ENCODE measurements around the gene CDH6.

CDH6 gene

DNA sequence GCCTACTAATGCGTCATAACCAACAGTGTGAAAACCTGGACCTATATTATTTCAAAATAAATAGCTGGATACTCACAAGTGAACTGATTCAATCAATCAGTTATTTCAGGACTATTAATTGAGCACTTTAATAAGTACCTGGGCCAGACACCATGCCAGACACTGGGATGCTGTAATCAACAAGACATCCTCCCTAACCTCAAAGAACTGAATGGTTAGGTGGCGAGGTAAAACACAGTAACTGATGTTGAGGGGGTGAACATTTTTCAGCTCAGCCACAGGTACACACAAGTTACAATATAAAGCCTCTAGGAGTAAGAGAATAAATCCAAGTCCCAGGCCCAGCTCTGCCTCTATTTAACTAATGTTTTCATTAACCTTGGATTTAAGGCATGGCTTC lies 24.0 kb downstream of the CDH6 start:
- Mint-ChIP-seq H3K4me3 (no peak overlapping the region), H3K36me3 (ENCODE audit: low read depth) (no peaks in the 10 kb centered on the region)
- DNase-seq: no peak

DNA sequence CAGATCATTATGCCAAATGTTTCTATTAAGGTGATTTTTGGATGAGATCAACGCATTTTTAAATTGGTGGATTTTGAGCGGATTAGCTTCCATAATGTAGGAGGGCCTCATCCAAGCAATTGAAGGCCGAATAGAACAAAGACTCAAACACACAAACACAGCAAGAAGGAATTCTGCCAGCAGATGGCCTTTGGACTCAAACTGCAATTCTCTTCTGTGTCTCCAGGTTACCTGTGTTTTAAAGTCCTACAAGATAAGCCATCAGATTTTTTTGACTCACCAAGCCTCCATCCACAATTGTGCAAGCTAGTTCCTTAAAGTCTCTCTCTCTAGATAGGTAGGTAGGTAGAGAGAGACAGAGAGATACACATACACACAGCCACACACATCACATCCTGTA lies 25.5 kb downstream of the CDH6 start:
- Mint-ChIP-seq H3K4me3 (no peak overlapping the region), H3K27ac (no peak overlapping the region), H3K9me3 (no peaks in the 10 kb centered on the region), H3K4me1 (ENCODE audit: low read depth) (no peaks in the 10 kb centered on the region), H3K36me3 (ENCODE audit: low read depth) (no peaks in the 10 kb centered on the region), H3K27me3 (no peaks in the 10 kb centered on the region)
- DNase-seq: no peak

More for the DNA sequence above, 24.0 kb downstream of the CDH6 start:
- H3K4me1 Mint-ChIP-seq (ENCODE audit: low read depth): no peaks in the 10 kb centered on the region
- H3K27ac Mint-ChIP-seq: no peak overlapping the region
- H3K9me3 Mint-ChIP-seq: no peaks in the 10 kb centered on the region
- H3K27me3 Mint-ChIP-seq: no peaks in the 10 kb centered on the region

DNA sequence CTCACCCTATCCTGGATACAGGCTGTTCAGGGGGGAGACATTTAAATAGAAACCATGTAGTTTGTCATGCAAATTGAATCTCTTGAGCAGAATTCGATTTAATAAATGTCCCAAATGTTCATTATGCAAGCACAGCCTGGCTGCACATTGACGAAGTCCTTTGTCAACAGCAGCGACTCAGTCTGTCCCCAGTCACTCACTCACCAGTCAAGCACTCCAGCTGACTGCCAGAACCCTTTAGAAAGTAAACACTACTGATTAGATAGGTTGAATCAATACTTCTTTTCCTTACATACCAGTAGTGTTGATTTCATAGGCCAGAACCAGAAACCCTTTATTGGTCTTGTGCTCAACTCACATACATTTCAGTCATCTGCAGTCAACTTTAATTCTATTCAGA lies 27.5 kb downstream of the CDH6 start:
- Mint-ChIP-seq H3K4me3 (no peak overlapping the region), H3K27ac (no peak overlapping the region), H3K36me3 (ENCODE audit: low read depth) (no peaks in the 10 kb centered on the region), H3K4me1 (ENCODE audit: low read depth) (no peaks in the 10 kb centered on the region), H3K27me3 (peaks cover 3% of the 10 kb centered on the region), H3K9me3 (no peaks in the 10 kb centered on the region)
- no peak for DNase-seq

DNA sequence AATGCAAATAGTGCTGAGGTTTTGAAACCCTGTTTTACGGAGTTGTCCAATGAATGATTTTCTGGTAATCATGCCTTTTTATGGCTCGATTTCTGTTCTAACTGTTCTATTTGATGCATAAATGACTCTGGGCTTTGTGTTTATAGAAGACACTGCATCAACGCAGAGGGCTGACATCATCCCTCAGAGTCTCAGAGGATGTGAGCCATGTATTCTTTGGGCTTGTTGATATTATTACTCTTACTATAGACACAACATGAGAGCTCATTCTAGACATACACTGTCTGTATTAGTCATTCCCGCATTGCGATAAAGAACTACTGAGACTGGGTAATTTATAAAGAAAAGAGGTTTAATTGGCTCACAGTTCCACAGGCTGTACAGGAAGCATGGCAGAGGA lies 31.6 kb downstream of the CDH6 start:
- no peak overlapping the region for H3K27ac Mint-ChIP-seq
- no peak overlapping the region for H3K4me3 Mint-ChIP-seq
- no peaks in the 10 kb centered on the region for H3K4me1 Mint-ChIP-seq (ENCODE audit: low read depth)
- DNase-seq: no peak
- peaks cover 2% of the 10 kb centered on the region for H3K9me3 Mint-ChIP-seq
- H3K27me3 Mint-ChIP-seq: peaks cover 3% of the 10 kb centered on the region
- no peaks in the 10 kb centered on the region for H3K36me3 Mint-ChIP-seq (ENCODE audit: low read depth)

DNA sequence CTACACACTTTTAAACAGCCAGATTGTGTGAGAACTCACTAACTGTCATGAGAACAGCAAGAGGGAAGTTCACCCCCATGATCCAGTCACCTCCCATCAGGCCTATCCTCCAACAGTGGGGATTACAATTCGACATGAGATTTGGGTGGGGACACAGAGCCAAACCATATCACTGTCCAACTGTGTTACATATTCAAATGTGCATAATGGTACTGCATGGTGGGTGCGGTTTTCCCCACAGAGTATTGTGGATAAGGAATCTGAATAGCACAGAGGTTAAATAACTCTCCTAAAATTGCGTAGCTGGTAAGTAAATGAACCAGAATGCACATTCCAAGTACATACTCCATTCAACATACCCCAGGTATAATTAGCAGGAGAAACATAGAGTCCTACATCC lies 32.1 kb downstream of the CDH6 start:
- no peak for DNase-seq
- H3K27ac Mint-ChIP-seq: no peak overlapping the region
- H3K4me3 Mint-ChIP-seq: no peak overlapping the region
- H3K36me3 Mint-ChIP-seq (ENCODE audit: low read depth): no peaks in the 10 kb centered on the region
- H3K9me3 Mint-ChIP-seq: peaks cover 2% of the 10 kb centered on the region
- H3K27me3 Mint-ChIP-seq: peaks cover 3% of the 10 kb centered on the region
- no peaks in the 10 kb centered on the region for H3K4me1 Mint-ChIP-seq (ENCODE audit: low read depth)

DNA sequence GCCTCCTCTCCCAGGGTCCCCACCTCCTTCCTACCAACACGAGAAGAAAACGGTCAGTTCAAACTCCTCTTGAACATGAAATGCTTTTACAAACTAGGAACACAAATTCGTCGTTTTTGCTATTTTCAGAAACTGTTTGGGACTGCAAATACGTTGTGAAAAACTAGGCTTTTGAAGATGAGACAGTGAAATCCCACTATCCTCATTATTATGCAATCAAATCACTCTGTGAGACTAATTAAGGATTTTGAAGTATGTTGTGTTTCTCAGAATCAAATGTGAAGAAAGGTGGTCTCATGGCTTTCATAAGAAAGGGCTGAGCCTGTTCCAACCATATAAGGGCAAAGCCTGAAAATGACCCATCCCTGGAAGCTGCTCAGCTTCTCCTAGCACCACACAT lies 33.2 kb downstream of the CDH6 start:
- no peak overlapping the region for H3K27ac Mint-ChIP-seq
- DNase-seq: no peak
- no peaks in the 10 kb centered on the region for H3K4me1 Mint-ChIP-seq (ENCODE audit: low read depth)
- no peaks in the 10 kb centered on the region for H3K36me3 Mint-ChIP-seq (ENCODE audit: low read depth)
- no peak overlapping the region for H3K4me3 Mint-ChIP-seq
- H3K9me3 Mint-ChIP-seq: peaks cover 2% of the 10 kb centered on the region
- H3K27me3 Mint-ChIP-seq: peaks cover 3% of the 10 kb centered on the region

DNA sequence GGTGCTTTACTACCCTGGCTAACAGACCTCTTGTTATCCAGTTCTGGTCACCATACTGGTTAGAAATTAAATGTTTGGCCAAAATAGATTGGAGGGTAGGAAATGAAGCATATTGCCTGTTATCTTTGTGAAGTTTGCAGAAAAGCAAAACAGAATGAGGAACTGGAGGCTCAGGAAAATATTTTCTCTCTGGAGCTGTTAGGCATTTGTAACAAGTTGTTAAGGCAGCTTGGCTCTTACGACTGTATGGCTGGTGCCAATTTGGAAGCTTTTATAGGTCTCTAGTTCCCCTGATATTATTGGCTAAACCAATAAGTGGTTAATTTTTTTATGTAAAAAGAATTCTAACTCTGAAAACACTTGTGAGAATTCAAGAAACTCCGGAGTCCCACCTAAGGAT lies 35.8 kb downstream of the CDH6 start:
- Mint-ChIP-seq H3K27me3 (peaks cover 3% of the 10 kb centered on the region), H3K36me3 (ENCODE audit: low read depth) (no peaks in the 10 kb centered on the region), H3K27ac (no peak overlapping the region), H3K4me1 (ENCODE audit: low read depth) (no peaks in the 10 kb centered on the region), H3K4me3 (no peak overlapping the region), H3K9me3 (peaks cover 2% of the 10 kb centered on the region)
- no peak for DNase-seq

DNA sequence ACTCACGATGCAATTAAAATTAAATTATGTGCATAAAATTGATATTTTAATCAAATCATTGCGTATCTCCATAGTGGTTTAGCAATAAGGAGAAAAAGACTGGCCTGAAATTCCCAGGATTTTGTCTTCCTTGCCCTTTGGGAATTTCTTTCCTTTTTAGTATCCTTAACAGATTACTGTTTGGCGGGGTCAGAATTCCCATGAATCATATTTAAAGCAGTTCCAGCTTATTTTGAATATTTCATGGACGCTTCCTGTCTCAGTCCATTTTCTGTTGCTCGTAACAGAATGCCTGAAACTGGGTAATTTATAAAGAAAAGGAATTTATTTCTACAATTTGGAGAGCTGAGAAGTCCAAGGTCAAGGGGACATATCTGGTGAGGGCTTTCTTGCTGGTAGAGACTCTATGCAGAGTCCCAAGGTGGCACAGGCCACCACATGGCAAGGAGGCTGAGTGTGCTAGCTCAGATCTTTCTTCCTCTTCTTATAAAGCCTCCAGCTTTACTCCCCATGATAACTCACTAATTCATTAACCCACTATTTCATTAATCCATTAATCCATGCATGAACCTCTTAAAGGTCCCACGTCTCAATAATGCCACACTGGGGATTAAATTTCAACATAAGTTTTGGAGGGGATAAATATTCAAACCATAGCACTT lies 37.8 kb downstream of the CDH6 start:
- H3K4me1 Mint-ChIP-seq (ENCODE audit: low read depth): no peaks in the 10 kb centered on the region
- no peak overlapping the region for H3K27ac Mint-ChIP-seq
- H3K27me3 Mint-ChIP-seq: no peaks in the 10 kb centered on the region
- peaks cover 2% of the 10 kb centered on the region for H3K9me3 Mint-ChIP-seq
- H3K36me3 Mint-ChIP-seq (ENCODE audit: low read depth): no peaks in the 10 kb centered on the region
- no peak for DNase-seq
- H3K4me3 Mint-ChIP-seq: no peak overlapping the region

DNA sequence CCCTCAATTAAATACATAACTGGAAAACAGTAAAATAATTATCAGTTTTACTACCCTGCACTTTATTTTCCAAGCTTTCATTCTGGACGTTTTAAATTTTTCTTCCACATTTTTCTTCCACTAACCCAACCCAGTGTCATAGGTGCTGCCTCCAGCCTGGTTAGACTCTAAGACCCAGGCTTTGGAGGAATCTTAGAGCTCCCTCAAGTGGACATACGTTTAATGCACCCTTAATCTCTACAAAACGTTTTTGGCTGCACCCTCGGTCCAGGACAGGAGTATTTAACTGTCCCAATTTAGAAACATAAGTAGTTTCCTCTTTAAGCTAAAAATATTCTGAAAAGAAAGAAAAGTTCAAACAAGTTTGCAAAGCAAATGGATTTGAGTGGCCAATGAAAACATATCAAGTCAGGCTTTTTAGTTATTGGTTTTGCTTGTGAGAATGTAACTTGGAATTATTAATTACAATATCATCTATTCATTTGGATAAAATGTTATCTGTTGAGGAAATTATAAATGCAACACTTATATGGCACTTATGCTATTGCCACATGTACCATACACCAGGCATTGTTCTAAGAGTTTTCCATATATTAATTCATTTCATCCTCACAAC lies 38.9 kb downstream of the CDH6 start:
- Mint-ChIP-seq H3K9me3 (peaks cover 2% of the 10 kb centered on the region), H3K36me3 (ENCODE audit: low read depth) (no peaks in the 10 kb centered on the region), H3K4me1 (ENCODE audit: low read depth) (no peaks in the 10 kb centered on the region), H3K4me3 (no peak overlapping the region), H3K27me3 (no peaks in the 10 kb centered on the region), H3K27ac (no peak overlapping the region)
- DNase-seq: no peak

DNA sequence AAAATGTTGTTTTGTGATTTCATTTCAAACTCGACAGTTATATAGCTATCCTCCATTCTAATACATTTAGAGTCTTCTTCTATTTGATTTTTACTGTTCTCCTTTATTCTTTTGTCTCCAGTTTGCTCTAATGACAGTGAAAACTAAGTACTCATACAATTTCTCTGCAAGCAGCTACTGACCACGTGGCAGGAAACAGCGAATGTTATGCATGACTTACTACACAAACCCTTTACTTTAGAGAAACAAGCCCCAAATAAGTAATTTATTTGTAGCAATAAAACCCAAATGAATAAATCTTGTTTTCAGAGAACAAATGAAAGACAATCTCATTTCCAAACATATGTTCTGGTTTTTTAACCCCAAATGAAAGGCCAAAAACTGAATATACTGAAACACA lies 41.9 kb downstream of the CDH6 start:
- H3K36me3 Mint-ChIP-seq (ENCODE audit: low read depth): no peaks in the 10 kb centered on the region
- no peak for DNase-seq

DNA sequence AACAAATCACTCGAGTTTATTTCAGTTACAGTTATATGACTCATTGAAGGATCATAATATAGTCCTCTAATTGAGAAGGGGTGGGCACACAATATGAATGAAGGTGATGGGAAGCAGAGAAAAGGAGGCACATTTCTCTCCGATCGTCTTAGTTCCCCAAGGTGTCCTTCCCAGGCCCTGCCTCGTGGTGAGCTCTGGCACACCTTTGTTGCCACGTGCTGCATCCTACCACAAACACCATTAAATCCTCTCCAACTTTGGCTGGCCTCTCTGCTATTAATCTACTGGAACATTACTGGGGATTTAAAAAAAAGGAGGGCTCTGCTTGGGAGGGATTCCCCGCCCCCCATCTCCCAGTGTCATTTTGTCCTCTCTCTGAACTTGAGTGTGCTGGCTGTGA lies 42.9 kb downstream of the CDH6 start:
- Mint-ChIP-seq H3K27me3 (no peaks in the 10 kb centered on the region), H3K4me3 (no peak overlapping the region), H3K27ac (no peak overlapping the region), H3K4me1 (ENCODE audit: low read depth) (no peaks in the 10 kb centered on the region), H3K36me3 (ENCODE audit: low read depth) (no peaks in the 10 kb centered on the region), H3K9me3 (no peaks in the 10 kb centered on the region)
- DNase-seq: no peak

More for the DNA sequence above, 41.9 kb downstream of the CDH6 start:
- Mint-ChIP-seq H3K27me3 (no peaks in the 10 kb centered on the region), H3K4me3 (no peak overlapping the region), H3K27ac (no peak overlapping the region), H3K9me3 (no peaks in the 10 kb centered on the region), H3K4me1 (ENCODE audit: low read depth) (no peaks in the 10 kb centered on the region)

DNA sequence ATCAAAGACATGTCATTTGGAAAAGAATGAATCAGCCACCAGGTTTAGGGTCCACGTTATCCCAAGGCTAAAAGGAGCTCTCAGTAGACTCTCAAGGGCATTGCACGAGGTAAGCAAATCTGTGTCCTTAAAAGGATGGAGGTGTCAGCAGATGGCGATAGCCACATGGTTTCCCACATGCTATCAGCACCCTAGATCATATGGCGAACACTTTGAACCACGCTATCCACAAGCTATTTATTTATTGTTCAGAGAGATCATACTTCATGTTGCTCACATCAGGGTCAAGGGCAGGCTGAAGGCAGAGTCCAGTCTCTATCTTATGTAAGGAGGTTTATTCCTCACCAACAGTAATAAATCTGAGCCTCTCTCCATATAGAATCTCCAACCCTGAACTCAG lies 43.7 kb downstream of the CDH6 start:
- no peaks in the 10 kb centered on the region for H3K36me3 Mint-ChIP-seq (ENCODE audit: low read depth)
- no peak overlapping the region for H3K27ac Mint-ChIP-seq
- no peak for DNase-seq
- H3K27me3 Mint-ChIP-seq: no peaks in the 10 kb centered on the region
- no peaks in the 10 kb centered on the region for H3K4me1 Mint-ChIP-seq (ENCODE audit: low read depth)
- no peak overlapping the region for H3K4me3 Mint-ChIP-seq
- no peaks in the 10 kb centered on the region for H3K9me3 Mint-ChIP-seq

DNA sequence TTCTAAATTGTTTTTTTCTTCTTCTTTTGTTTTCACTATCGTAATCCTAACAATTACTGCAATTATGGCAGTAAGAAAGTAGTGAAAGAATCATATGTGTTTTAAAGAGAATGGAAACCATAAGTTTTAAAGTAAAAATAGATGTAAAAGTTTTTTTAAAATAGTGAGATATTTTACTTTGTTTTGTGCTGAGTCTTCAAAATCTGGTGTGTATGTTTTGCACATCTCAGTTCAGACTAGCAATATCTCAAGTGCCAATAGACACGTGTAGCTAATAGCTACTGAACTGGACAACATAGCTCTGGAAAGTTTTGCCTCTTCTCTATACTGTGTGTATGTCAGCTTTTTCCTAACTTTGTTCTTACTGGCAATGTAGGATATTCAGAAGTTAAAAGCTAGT lies 45.0 kb downstream of the CDH6 start:
- Mint-ChIP-seq H3K36me3 (ENCODE audit: low read depth) (no peaks in the 10 kb centered on the region), H3K27ac (no peak overlapping the region), H3K4me1 (ENCODE audit: low read depth) (no peaks in the 10 kb centered on the region), H3K4me3 (no peak overlapping the region), H3K9me3 (no peaks in the 10 kb centered on the region), H3K27me3 (no peaks in the 10 kb centered on the region)
- no peak for DNase-seq

DNA sequence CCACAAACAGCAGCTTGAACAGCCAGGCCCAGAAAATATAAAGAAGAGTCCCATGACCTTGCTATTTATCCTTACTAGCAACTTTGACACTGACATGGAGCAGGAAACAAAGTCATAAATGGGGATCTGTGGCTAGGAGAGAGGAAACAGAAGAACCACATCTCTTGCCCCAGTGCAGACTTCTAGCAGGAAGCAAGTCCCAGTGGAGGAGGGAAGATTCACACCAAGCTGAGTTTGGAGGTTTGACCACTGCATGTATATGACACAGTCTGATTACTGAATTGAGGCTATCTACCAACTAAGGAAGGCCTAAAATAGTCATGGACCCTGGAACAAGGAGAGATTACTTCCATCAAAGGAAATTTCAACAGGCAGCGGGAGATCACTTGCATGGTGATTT lies 51.4 kb downstream of the CDH6 start:
- Mint-ChIP-seq H3K4me1 (ENCODE audit: low read depth) (no peaks in the 10 kb centered on the region), H3K27me3 (no peaks in the 10 kb centered on the region), H3K27ac (no peak overlapping the region), H3K9me3 (no peaks in the 10 kb centered on the region), H3K4me3 (no peak overlapping the region), H3K36me3 (ENCODE audit: low read depth) (no peaks in the 10 kb centered on the region)
- DNase-seq: no peak

DNA sequence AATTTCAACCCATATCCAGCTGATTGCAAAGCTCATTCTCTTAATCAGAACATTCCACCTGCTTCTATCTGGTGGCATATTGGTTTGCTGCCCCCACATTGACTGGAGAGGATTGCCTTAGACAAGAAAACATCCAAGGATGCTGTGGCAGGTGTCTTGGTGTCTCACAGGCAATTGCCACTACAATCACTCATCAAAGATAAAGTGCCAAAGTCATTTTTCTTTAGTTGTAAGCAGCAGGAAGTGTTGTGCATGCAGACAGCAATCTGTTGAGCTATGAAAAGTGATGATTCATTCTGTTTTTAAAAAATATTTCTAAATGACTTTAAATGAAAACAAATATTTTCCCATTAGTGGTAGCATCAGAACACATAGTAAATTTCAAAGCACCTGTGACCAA lies 53.9 kb downstream of the CDH6 start:
- H3K27ac Mint-ChIP-seq: no peak overlapping the region
- no peaks in the 10 kb centered on the region for H3K4me1 Mint-ChIP-seq (ENCODE audit: low read depth)
- DNase-seq: no peak
- no peaks in the 10 kb centered on the region for H3K36me3 Mint-ChIP-seq (ENCODE audit: low read depth)
- no peak overlapping the region for H3K4me3 Mint-ChIP-seq
- no peaks in the 10 kb centered on the region for H3K9me3 Mint-ChIP-seq
- no peaks in the 10 kb centered on the region for H3K27me3 Mint-ChIP-seq

DNA sequence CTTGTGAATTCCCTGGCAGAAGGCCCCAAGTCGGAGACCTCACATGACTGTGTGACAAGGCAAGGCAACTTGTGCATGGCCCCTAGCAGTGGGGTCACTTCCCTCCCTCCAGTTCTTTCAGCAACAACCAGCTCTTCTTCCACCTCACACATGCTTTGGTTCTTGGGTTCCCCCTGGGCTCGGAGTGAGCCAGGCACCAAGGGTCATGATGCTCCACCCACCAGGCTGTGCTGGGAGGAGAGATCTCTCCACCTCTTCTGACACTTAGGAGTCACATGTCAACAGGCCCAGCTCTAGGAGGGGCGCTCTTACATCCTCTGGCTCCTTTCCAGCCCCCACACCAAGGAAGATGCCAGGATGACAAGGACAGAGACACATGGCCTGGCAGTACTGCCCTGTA lies 56.7 kb downstream of the CDH6 start:
- H3K9me3 Mint-ChIP-seq: no peaks in the 10 kb centered on the region
- H3K4me3 Mint-ChIP-seq: no peak overlapping the region
- H3K4me1 Mint-ChIP-seq (ENCODE audit: low read depth): no peaks in the 10 kb centered on the region
- H3K27me3 Mint-ChIP-seq: no peaks in the 10 kb centered on the region
- no peak for DNase-seq
- H3K36me3 Mint-ChIP-seq (ENCODE audit: low read depth): no peaks in the 10 kb centered on the region
- H3K27ac Mint-ChIP-seq: no peak overlapping the region
